B cell (primary cell): ENCODE measurements around the gene CD52. TPM values are rescaled to one million over a fixed set of nuclear protein-coding genes. Genes with fewer than 3 reads are reported as not detected.

Experiments
- ATAC-seq: fragments of 200-7000 bp; cut with Tn5 transposase; one replicate; pipeline ENCODE4 v1.10.0; 2021; ENCODE audit warnings: low read depth, mild to moderate bottlenecking, moderate number of reproducible peaks, moderate library complexity
- CTCF ChIA-PET: fragments of 350-600 bp; sonication (Branson Sonifier 250); formaldehyde crosslinking; loops from one replicate; lab custom pipeline; 2021; ENCODE audit warnings: antibody characterized with exemption, inconsistent platforms; lab: Charles Lee
- POLR2A ChIA-PET: fragments of 350-600 bp; sonication (Branson Sonifier 250); formaldehyde crosslinking; loops from one replicate; lab custom pipeline; 2021; ENCODE audit warnings: antibody characterized with exemption; lab: Charles Lee
- DNase-seq: peaks from one replicate; pipeline ENCODE4 v3.0.0; 2013
- H2AFZ ChIP-seq: 2 replicates; pipeline ENCODE4 v1.6.1; 2012; ENCODE audit warnings: mild to moderate bottlenecking, low read depth, low read length; ENCODE audit not compliant: insufficient read depth, poor library complexity, severe bottlenecking
- H3K27ac ChIP-seq, 2 donors: 1 replicate in 1 of 2; 2 replicates in 1 of 2; pipeline ENCODE4 v1.5.1; 2012 to 2013; ENCODE audit warnings: low read length in 2 of 2, mild to moderate bottlenecking in 2 of 2, moderate library complexity in 1 of 2
- H3K27me3 ChIP-seq, 4 experiments: fragments of 200-600 bp in 1 of 4; sonication (generic) in 1 of 4; replicated peaks in 1 of 4; 1 replicate in 2 of 4; 2 replicates in 2 of 4; pipeline versions ENCODE4 v1.6.1 to v1.7.0; 2013 to 2016; ENCODE audit warnings: low read length in 3 of 4, mild to moderate bottlenecking in 2 of 4, mixed read lengths in 1 of 4, moderate library complexity in 1 of 4; ENCODE audit not compliant: insufficient read depth in 4 of 4, control insufficient read depth in 3 of 4; ENCODE audit errors: control extremely low read depth in 1 of 4
- H3K36me3 ChIP-seq, 2 experiments: replicated peaks in 1 of 2; 1 replicate in 1 of 2; 2 replicates in 1 of 2; pipeline versions ENCODE4 v1.6.1 to v1.7.1; 2013; ENCODE audit warnings: low read length in 1 of 2; ENCODE audit not compliant: insufficient read depth in 2 of 2, control insufficient read depth in 1 of 2; ENCODE audit errors: control extremely low read depth in 1 of 2, extremely low read depth in 1 of 2
- H3K4me1 ChIP-seq, 2 donors: fragments of 200-600 bp in 1 of 2; sonication (generic) in 1 of 2; 1 replicate in 1 of 2; 2 replicates in 1 of 2; pipeline versions ENCODE4 v1.5.1 to v1.6.1; 2013 to 2017; ENCODE audit warnings: low read length in 2 of 2; ENCODE audit not compliant: control insufficient read depth in 2 of 2, insufficient read depth in 2 of 2
- H3K4me2 ChIP-seq: replicated peaks from 2 replicates; pipeline ENCODE3; 2012; ENCODE audit warnings: mild to moderate bottlenecking, low read depth, low read length; ENCODE audit not compliant: poor library complexity, severe bottlenecking
- H3K4me3 ChIP-seq, 5 experiments: fragments of 200-600 bp in 1 of 5; sonication (generic) in 1 of 5; 1 replicate in 3 of 5; 2 replicates in 2 of 5; pipeline versions ENCODE4 v1.5.1 to v1.7.0; 2011 to 2016; ENCODE audit warnings: low read length in 4 of 5, mild to moderate bottlenecking in 4 of 5, low read depth in 2 of 5, control low read depth in 1 of 5, moderate library complexity in 1 of 5; ENCODE audit not compliant: insufficient read depth in 1 of 5; ENCODE audit errors: control extremely low read depth in 1 of 5, extremely low read depth in 1 of 5
- H3K79me2 ChIP-seq: fragments of 200-600 bp; sonication (generic); one replicate; pipeline ENCODE4 v1.6.0; 2016; ENCODE audit warnings: low read length; ENCODE audit not compliant: control insufficient read depth, insufficient read depth
- H3K9ac ChIP-seq: fragments of 200-600 bp; sonication (generic); 2 replicates; pipeline ENCODE4 v1.6.1; 2017; ENCODE audit warnings: mild to moderate bottlenecking, low read length, moderate library complexity
- H3K9me3 ChIP-seq, 3 donors: one replicate each; pipeline versions ENCODE4 v1.6.1 to v1.7.1; 2013; ENCODE audit warnings: low read length in 2 of 3; ENCODE audit not compliant: control insufficient read depth in 2 of 3, insufficient read depth in 1 of 3; ENCODE audit errors: control extremely low read depth in 1 of 3
- H4K20me1 ChIP-seq: 2 replicates; pipeline ENCODE4 v1.6.0; 2012; ENCODE audit warnings: mild to moderate bottlenecking, low read length; ENCODE audit not compliant: insufficient read depth, control insufficient read depth, poor library complexity, severe bottlenecking
- H3K27ac Mint-ChIP-seq: one replicate; pipeline ENCODE4 v1.8.0; 2021; ENCODE audit warnings: mixed read lengths
- H3K27me3 Mint-ChIP-seq: one replicate; pipeline ENCODE4 v1.8.0; 2021; ENCODE audit warnings: mixed read lengths
- H3K4me1 Mint-ChIP-seq: one replicate; pipeline ENCODE4 v1.8.0; 2021; ENCODE audit warnings: mixed read lengths
- H3K4me3 Mint-ChIP-seq: one replicate; pipeline ENCODE4 v1.8.0; 2021; ENCODE audit warnings: mixed read lengths
- H3K9me3 Mint-ChIP-seq: one replicate; pipeline ENCODE4 v1.8.0; 2022; ENCODE audit warnings: mixed read lengths; ENCODE audit not compliant: insufficient read depth
- CTCF ChIP-seq: fragments of 200-600 bp; IDR thresholded peaks from one replicate; pipeline ENCODE4 v1.8.0; 2022; ENCODE audit warnings: antibody characterized with exemption, mild to moderate bottlenecking
- EZH2 ChIP-seq: IDR thresholded peaks from 2 replicates; pipeline ENCODE4 v1.6.1; 2012; ENCODE audit warnings: borderline replicate concordance, low read depth, mild to moderate bottlenecking, moderate library complexity, low read length; ENCODE audit not compliant: insufficient read depth, poor library complexity, severe bottlenecking
- WGBS: methylation state at CpG from one replicate; pipeline ENCODE4 v1.1.5; 2013; ENCODE audit warnings: missing lambda C conversion rate; ENCODE audit not compliant: insufficient coverage; 5-methylcytosine and 5-hydroxymethylcytosine counted together
- intact Hi-C: fragments of 100-400 bp; cut with micrococcal nuclease; formaldehyde crosslinking; loops from one replicate; pipeline ENCODE4 v1.10.0; 2022
- polyA plus RNA-seq: library from polyadenylated mRNA; depleted of rRNA; stranded (reverse); fragments of >200 nt; gene quantifications from 2 replicates; pipeline ENCODE4 v1.2.3, GENCODE V29; 2012
- total RNA-seq, 2 donors: library from RNA; stranded (reverse); fragments of 120-200 nt in 1 of 2; gene quantifications; 1 replicate in 1 of 2; 2 replicates in 1 of 2; pipeline versions ENCODE4 v1.2.3 to v1.2.4, GENCODE V29; 2013 to 2022

The CD52 gene
- total and polyA plus RNA-seq, 2 donors (not counting 1 experiment from before 2014, with no cell fraction given): 1,116 to 1,597 TPM

GRCh38 chr1:26302733-26303405, 14.9 kb upstream of the CD52 start:
- Mint-ChIP-seq H3K4me3 (no peak overlapping the region), H3K27ac (no peak overlapping the region), H3K4me1 (peaks cover 47% of the 10 kb centered on the region), H3K9me3 (no peaks in the 10 kb centered on the region), H3K27me3 (no peaks in the 10 kb centered on the region)
- POLR2A ChIA-PET: interaction anchor here (3.0 kb wide), 1 partner anchor 13 kb away, joined by 12 read pairs; no protein-coding TSS in a partner anchor
- H3K9ac ChIP-seq: no peak overlapping the region
- no peaks in the 10 kb centered on the region for H3K36me3 ChIP-seq
- H3K79me2 ChIP-seq: peaks cover 56% of the 10 kb centered on the region
- H3K9me3 ChIP-seq: no peaks in the 10 kb centered on the region
- H3K4me1 ChIP-seq: peaks cover 36 to 48% of the 10 kb centered on the region in 2 donors
- H4K20me1 ChIP-seq: no peaks in the 10 kb centered on the region
- ATAC-seq (no peak), DNase-seq (no peak)
- H3K27me3 ChIP-seq: no peaks in the 10 kb centered on the region
- H3K27ac ChIP-seq: no peak overlapping the region
- H3K4me3 ChIP-seq: no peak overlapping the region
- TF ChIP-seq EZH2 (no peak), CTCF (no peak)
- intact Hi-C loops: no loop called here
- no peak overlapping the region for H2AFZ ChIP-seq
- 94% methylated on average over 5 of the region's 8 CpGs for WGBS
- CTCF ChIA-PET: interaction anchor here (0.7 kb wide), 1 partner anchor 98 kb away, joined by 3 read pairs; no protein-coding TSS in a partner anchor
- no peak overlapping the region for H3K4me2 ChIP-seq
